SK-N-SH treated with all-trans-retinoic acid at 6 μM for 48 hours (cell line): Measurements from ENCODE around the gene PCDHB11.

Experiments
- ATAC-seq: fragments of 200-7000 bp; cut with Tn5 transposase; 3 replicates; pipeline ENCODE4 v1.9.1; 2020; ENCODE audit warnings: mild to moderate bottlenecking, moderate library complexity
- ARNTL ChIP-seq: fragments of 450-650 bp; formaldehyde crosslinking; IDR thresholded peaks from 2 replicates; pipeline ENCODE4 v1.5.0; 2020; ENCODE audit warnings: low read depth, mild to moderate bottlenecking, moderate library complexity, borderline replicate concordance
- BACH2 ChIP-seq: fragments of 250-450 bp; sonication (Bioruptor Pico); IDR thresholded peaks from 2 replicates; pipeline ENCODE4 v1.9.0; 2021; ENCODE audit warnings: mild to moderate bottlenecking, borderline replicate concordance
- CREB5 ChIP-seq: fragments of 250-450 bp; sonication (Bioruptor Pico); IDR thresholded peaks from 2 replicates; pipeline ENCODE4 v1.5.1; 2020; ENCODE audit warnings: low read depth, mild to moderate bottlenecking, moderate library complexity
- CSDC2 ChIP-seq: fragments of 250-450 bp; sonication (Bioruptor Pico); IDR thresholded peaks from 2 replicates; pipeline ENCODE4 v1.5.0; 2020; ENCODE audit warnings: mild to moderate bottlenecking, moderate library complexity
- CSRNP3 ChIP-seq: fragments of 250-450 bp; sonication (Bioruptor Pico); IDR thresholded peaks from 2 replicates; pipeline ENCODE4 v1.5.1; 2021; ENCODE audit warnings: mild to moderate bottlenecking, moderate library complexity
- ESRRG ChIP-seq: fragments of 250-450 bp; sonication (Bioruptor Pico); IDR thresholded peaks from 2 replicates; pipeline ENCODE4 v1.6.1; 2021; ENCODE audit warnings: mild to moderate bottlenecking
- GLIS3 ChIP-seq: fragments of 250-450 bp; sonication (Bioruptor Pico); IDR thresholded peaks from 2 replicates; pipeline ENCODE4 v1.5.0; 2020; ENCODE audit warnings: mild to moderate bottlenecking, moderate library complexity
- PATZ1 ChIP-seq: fragments of 250-450 bp; sonication (Bioruptor Pico); IDR thresholded peaks from 2 replicates; pipeline ENCODE4 v1.8.0; 2020; ENCODE audit warnings: mild to moderate bottlenecking, moderate library complexity, borderline replicate concordance
- POU6F1 ChIP-seq: fragments of 250-450 bp; sonication (Bioruptor Pico); IDR thresholded peaks from 2 replicates; pipeline ENCODE4 v1.8.0; 2021; ENCODE audit warnings: low read depth, mild to moderate bottlenecking, moderate library complexity, borderline replicate concordance
- PPARA ChIP-seq: fragments of 250-450 bp; sonication (Bioruptor Pico); IDR thresholded peaks from 2 replicates; pipeline ENCODE4 v1.5.0; 2020; ENCODE audit warnings: mild to moderate bottlenecking, borderline replicate concordance
- RARB ChIP-seq: fragments of 250-450 bp; sonication (Bioruptor Pico); IDR thresholded peaks from 2 replicates; pipeline ENCODE4 v1.8.0; 2021; ENCODE audit warnings: mild to moderate bottlenecking, moderate library complexity
- SNAI2 ChIP-seq: fragments of 250-450 bp; sonication (Bioruptor Pico); IDR thresholded peaks from 2 replicates; pipeline ENCODE4 v1.5.0; 2020; ENCODE audit warnings: mild to moderate bottlenecking, moderate library complexity
- TSHZ2 ChIP-seq: fragments of 250-450 bp; sonication (Bioruptor Pico); IDR thresholded peaks from 2 replicates; pipeline ENCODE4 v1.5.0; 2020; ENCODE audit warnings: mild to moderate bottlenecking, moderate library complexity
- ZC3H10 ChIP-seq: fragments of 250-450 bp; sonication (Bioruptor Pico); IDR thresholded peaks from 2 replicates; pipeline ENCODE4 v1.5.1; 2021; ENCODE audit warnings: mild to moderate bottlenecking, moderate library complexity
- ZFP3 ChIP-seq: fragments of 250-450 bp; sonication (Bioruptor Pico); IDR thresholded peaks from 2 replicates; pipeline ENCODE4 v1.5.0; 2020; ENCODE audit warnings: mild to moderate bottlenecking, moderate library complexity
- ZFP30 ChIP-seq: fragments of 450-650 bp; formaldehyde crosslinking; IDR thresholded peaks from 2 replicates; pipeline ENCODE4 v1.5.0; 2022; ENCODE audit warnings: mild to moderate bottlenecking, moderate library complexity
- ZNF565 ChIP-seq: fragments of 450-650 bp; formaldehyde crosslinking; conservative IDR thresholded peaks from 2 replicates; pipeline ENCODE4 v1.5.0; 2020; ENCODE audit warnings: low read depth, mild to moderate bottlenecking, moderate library complexity
- ZNF8 ChIP-seq: fragments of 450-650 bp; formaldehyde crosslinking; IDR thresholded peaks from 2 replicates; pipeline ENCODE4 v1.5.0; 2020; ENCODE audit warnings: mild to moderate bottlenecking, moderate library complexity

The PCDHB11 gene

GRCh38 chr5:141199359-141200235, at the start of gene PCDHB11:
Gene PCDHB11, plus strand, starts transcription at chr5:141199627. Its CDS starts 148 bp downstream, at chr5:141199775.
- TF ChIP-seq CSRNP3 (CRISPR knock-in tag) (no peak), CREB5 (CRISPR knock-in tag) (no peak), SNAI2 (CRISPR knock-in tag) (no peak), ZFP30 (CRISPR knock-in tag) (no peak), ZNF8 (no peak), ESRRG (no peak), RARB (CRISPR knock-in tag) (no peak), POU6F1 (CRISPR knock-in tag) (no peak), GLIS3 (no peak), TSHZ2 (CRISPR knock-in tag) (no peak)
- ATAC-seq, result no peak

GRCh38 chr5:141149812-141150211, 49.6 kb upstream of the PCDHB11 start, which contains the start of gene PCDHB6:
Gene PCDHB6, plus strand, starts transcription at chr5:141150057. Its CDS starts 201 bp downstream, at chr5:141150258.
- TF ChIP-seq PPARA (CRISPR knock-in tag) (no peak), CSDC2 (CRISPR knock-in tag) (no peak), ZNF565 (CRISPR knock-in tag) (no peak), TSHZ2 (CRISPR knock-in tag) (no peak), ZC3H10 (CRISPR knock-in tag) (no peak), CREB5 (CRISPR knock-in tag) (no peak), GLIS3 (no peak), BACH2 (CRISPR knock-in tag) (no peak), CSRNP3 (CRISPR knock-in tag) (no peak), PATZ1 (CRISPR knock-in tag) (no peak), ZFP3 (CRISPR knock-in tag) (no peak), ARNTL (CRISPR knock-in tag) (no peak)
- peak; percentile 93 for ATAC-seq
